OCI-LY7 (cell line): ENCODE data around the gene KLHL8. TPM values are rescaled to one million over a fixed set of nuclear protein-coding genes. Genes with fewer than 3 reads are reported as not detected.
"Not testable (repeated sequence)": the region's sequence is repeated elsewhere in the genome, so short reads cannot be mapped to it uniquely, and the experiment has no call there.

ENCODE experiments used
- BruUV-seq: library from RNA; stranded (reverse); fragments of 400-500 nt; replicated peaks from 2 replicates; lab custom pipeline; 2021; lab: Mats Ljungman, UMichigan
- CTCF ChIA-PET: fragments of 300-600 bp; sonication (Branson Sonifier 250); formaldehyde crosslinking; loops from one replicate; lab custom pipeline; 2022; ENCODE audit warnings: antibody characterized with exemption; ENCODE audit not compliant: unreplicated experiment; lab: Charles Lee
- POLR2A ChIA-PET: fragments of 300-600 bp; sonication (Branson Sonifier 250); formaldehyde crosslinking; loops from one replicate; lab custom pipeline; 2022; ENCODE audit warnings: antibody characterized with exemption; lab: Charles Lee
- DNase-seq: peaks from one replicate; pipeline ENCODE4 v3.0.0-alpha.2; 2015; ENCODE audit warnings: low spot score
- H2AFZ ChIP-seq: fragments of 200-600 bp; sonication (generic), shearing (Covaris generic); 2 replicates; pipeline ENCODE4 v1.6.1; 2014; ENCODE audit warnings: mild to moderate bottlenecking, antibody characterized with exemption, low read length, moderate library complexity
- H3K27ac ChIP-seq: fragments of 200-600 bp; sonication (generic); 2 replicates; pipeline ENCODE4 v1.5.1; 2014; ENCODE audit warnings: mixed run types, low read depth, mild to moderate bottlenecking, moderate library complexity, low read length, inconsistent platforms; ENCODE audit not compliant: poor library complexity, severe bottlenecking
- H3K36me3 ChIP-seq: fragments of 200-600 bp; sonication (generic); 2 replicates; pipeline ENCODE4 v1.6.1; 2014; ENCODE audit warnings: mild to moderate bottlenecking, antibody characterized with exemption, low read length, moderate library complexity, mixed read lengths; ENCODE audit not compliant: insufficient read depth
- H3K4me1 ChIP-seq: fragments of 200-600 bp; sonication (generic); 2 replicates; pipeline ENCODE4 v1.5.1; 2014; ENCODE audit warnings: mild to moderate bottlenecking, low read length; ENCODE audit not compliant: insufficient read depth, poor library complexity, severe bottlenecking
- H3K4me2 ChIP-seq: fragments of 200-600 bp; sonication (generic); 2 replicates; pipeline ENCODE4 v1.6.1; 2014; ENCODE audit warnings: mild to moderate bottlenecking, low read length
- H3K4me3 ChIP-seq: fragments of 200-600 bp; sonication (generic); 2 replicates; pipeline ENCODE4 v1.5.1; 2014; ENCODE audit warnings: mild to moderate bottlenecking, low read depth, low read length; ENCODE audit not compliant: poor library complexity, severe bottlenecking
- H3K79me2 ChIP-seq: fragments of 200-600 bp; sonication (generic); 2 replicates; pipeline ENCODE4 v1.6.1; 2016; ENCODE audit warnings: low read depth, mild to moderate bottlenecking, low read length, moderate library complexity, mixed read lengths; ENCODE audit not compliant: insufficient read depth
- H3K9me2 ChIP-seq: fragments of 200-600 bp; sonication (generic); 2 replicates; pipeline ENCODE4 v1.6.1; 2016; ENCODE audit warnings: mild to moderate bottlenecking, low read length, mixed read lengths; ENCODE audit not compliant: insufficient read depth
- H3K9me3 ChIP-seq: fragments of 200-600 bp; sonication (generic); 2 replicates; pipeline ENCODE4 v1.6.1; 2014; ENCODE audit warnings: mild to moderate bottlenecking, mixed run types, low read length, mixed read lengths
- H4K20me1 ChIP-seq: fragments of 200-600 bp; sonication (generic); 2 replicates; pipeline ENCODE4 v1.6.1; 2014; ENCODE audit warnings: mild to moderate bottlenecking, antibody characterized with exemption, low read length, moderate library complexity, mixed read lengths; ENCODE audit not compliant: insufficient read depth
- CTCF ChIP-seq: fragments of 200-600 bp; sonication (generic); conservative IDR thresholded peaks from 2 replicates; pipeline ENCODE4 v1.5.1; 2014; ENCODE audit warnings: mild to moderate bottlenecking, antibody characterized with exemption, low read length, moderate library complexity, mixed read lengths
- EZH2phosphoT487 ChIP-seq: fragments of 200-600 bp; sonication (generic); IDR thresholded peaks from 2 replicates; pipeline ENCODE4 v1.6.1; 2018; ENCODE audit warnings: low read depth, borderline replicate concordance, mild to moderate bottlenecking, mixed run types, antibody characterized with exemption, low read length, moderate library complexity, mixed read lengths
- intact Hi-C: fragments of 100-400 bp; cut with micrococcal nuclease; formaldehyde crosslinking; loops from one replicate; pipeline ENCODE4 v1.10.0; 2022; ENCODE audit not compliant: unreplicated experiment
- total RNA-seq, 2 experiments: library from RNA; depleted of rRNA in 1 of 2; stranded (reverse); fragments of >200 nt in 1 of 2; shearing (Covaris generic) in 1 of 2; gene quantifications; 2 replicates each; pipeline ENCODE4 v1.2.3, GENCODE V29; 2014 to 2022

Gene KLHL8
- total RNA-seq, 2 experiments from 2014 or later: 9.0 to 23.4 TPM

- Histone ChIP-seq H3K36me3 (peaks cover 19% of the 10 kb centered on the region), H3K79me2 (no peaks in the 10 kb centered on the region), H3K27ac (no peak overlapping the region), H3K9me3 (no peaks in the 10 kb centered on the region), H3K9me2 (no peaks in the 10 kb centered on the region), H3K4me2 (no peak overlapping the region), H3K4me3 (no peak overlapping the region), H3K4me1 (no peaks in the 10 kb centered on the region), H4K20me1 (no peaks in the 10 kb centered on the region), H2AFZ (no peak overlapping the region)
- POLR2A ChIA-PET: interaction anchor here (0.6 to 1.2 kb wide), 3 partner anchors 88 to 904 kb away, joined by 3 read pairs; no protein-coding TSS in a partner anchor
- DNase-seq: no peak
- CTCF ChIA-PET: no interaction called here
- no TSS peak for BruUV-seq
- TF ChIP-seq EZH2phosphoT487 (no peak), CTCF (no peak)
- intact Hi-C loops: no loop called here
Observed at GRCh38 chr4:87147116-87147515, 73.3 kb downstream of the KLHL8 start.

- peaks cover 31% of the 10 kb centered on the region for H3K36me3 ChIP-seq
- POLR2A ChIA-PET: interaction anchor here (0.5 to 0.7 kb wide), 2 partner anchors 40 to 1515 kb away, joined by 3 read pairs; no protein-coding TSS in a partner anchor
- H2AFZ ChIP-seq, H3K79me2 ChIP-seq, H3K4me3 ChIP-seq, H3K27ac ChIP-seq, H3K9me2 ChIP-seq, BruUV-seq, DNase-seq, intact Hi-C loops, CTCF ChIA-PET, H4K20me1 ChIP-seq, H3K4me2 ChIP-seq, H3K9me3 ChIP-seq, H3K4me1 ChIP-seq: not testable (repeated sequence)
Observed at GRCh38 chr4:87145934-87146333, 74.5 kb downstream of the KLHL8 start.

- no peak for DNase-seq
- BruUV-seq: no TSS peak
- no peak overlapping the region for H3K4me2 ChIP-seq
- H2AFZ ChIP-seq: no peak overlapping the region
- intact Hi-C loops: no loop called here
- no peaks in the 10 kb centered on the region for H3K9me3 ChIP-seq
- no peaks in the 10 kb centered on the region for H3K9me2 ChIP-seq
- CTCF ChIA-PET: no interaction called here
- no peaks in the 10 kb centered on the region for H4K20me1 ChIP-seq
- no peak overlapping the region for H3K4me3 ChIP-seq
- H3K4me1 ChIP-seq: no peaks in the 10 kb centered on the region
- no peak overlapping the region for H3K27ac ChIP-seq
- POLR2A ChIA-PET: no interaction called here
- no peak for TF ChIP-seq CTCF
- H3K36me3 ChIP-seq: peaks cover 38% of the 10 kb centered on the region
- no peaks in the 10 kb centered on the region for H3K79me2 ChIP-seq
Observed at GRCh38 chr4:87144356-87144755, 76.1 kb downstream of the KLHL8 start.
